Stimulated activated CD8-positive, alpha-beta memory T cell treated with anti-CD3 and anti-CD28 coated beads, Interleukin-7, amount 100 ng/mL, for 24 hours (primary cell): ENCODE measurements around the gene MAP1S.

Source experiments
- DNase-seq: peaks from one replicate; pipeline ENCODE4 v3.0.0-alpha.2; 2020; ENCODE audit warnings: low read depth

MAP1S gene

GRCh38 chr19:17718947-17719711 is at the start of gene MAP1S:
TSS of gene MAP1S (plus strand) at chr19:17719480. CDS start at chr19:17719503, 23 bp downstream.
- peak; percentile 46 for DNase-seq

- DNase-seq: no peak
These were observed 47.4 kb upstream of the MAP1S start for GRCh38 chr19:17671906-17672305.

- DNase-seq: no peak
These were observed 45.1 kb upstream of the MAP1S start for GRCh38 chr19:17673937-17674799.

GRCh38 chr19:17676295-17676694 is 43.0 kb upstream of the MAP1S start:
- DNase-seq: no peak

GRCh38 chr19:17677002-17677401 is 42.3 kb upstream of the MAP1S start:
- no peak for DNase-seq

- DNase-seq: no peak
These were observed 40.4 kb upstream of the MAP1S start for GRCh38 chr19:17678836-17679235.

GRCh38 chr19:17679526-17680229 is 39.6 kb upstream of the MAP1S start:
- DNase-seq: no peak

GRCh38 chr19:17680230-17680722 is 39.0 kb upstream of the MAP1S start:
- DNase-seq: peak; percentile 31

GRCh38 chr19:17681505-17682125 is 37.7 kb upstream of the MAP1S start:
- DNase-seq: peak; percentile 18

- DNase-seq: no peak
These were observed 37.0 kb upstream of the MAP1S start for GRCh38 chr19:17682273-17682672.

- no peak for DNase-seq
These were observed 36.2 kb upstream of the MAP1S start for GRCh38 chr19:17683078-17683477.

- DNase-seq: no peak
These were observed 35.0 kb upstream of the MAP1S start for GRCh38 chr19:17684256-17684655.

GRCh38 chr19:17685451-17686022 is 33.7 kb upstream of the MAP1S start:
- DNase-seq: no peak

- no peak for DNase-seq
These were observed 33.2 kb upstream of the MAP1S start for GRCh38 chr19:17686023-17686521.

- no peak for DNase-seq
These were observed 32.7 kb upstream of the MAP1S start for GRCh38 chr19:17686592-17687024.

- no peak for DNase-seq
These were observed 32.0 kb upstream of the MAP1S start for GRCh38 chr19:17687141-17687856.

GRCh38 chr19:17687857-17688784 is 31.2 kb upstream of the MAP1S start, which contains the start of gene UNC13A:
TSS of gene UNC13A (minus strand) at chr19:17688354. CDS start at chr19:17688199, 155 bp downstream.
- peak; percentile 15 for DNase-seq

GRCh38 chr19:17688853-17689595 is 30.3 kb upstream of the MAP1S start:
- DNase-seq: no peak

- no peak for DNase-seq
These were observed 26.7 kb upstream of the MAP1S start for GRCh38 chr19:17692566-17692965.
